SK-N-SH (cell line): ENCODE data around the gene ATXN7L3.

Experiments used
- CTCF ChIP-seq: fragments of 200-600 bp; sonication (generic); IDR thresholded peaks from 2 replicates; pipeline ENCODE4 v1.6.1; 2017; ENCODE audit warnings: antibody characterized with exemption, mild to moderate bottlenecking, moderate library complexity
- ELF1 ChIP-seq: IDR thresholded peaks from 2 replicates; pipeline ENCODE4 v1.4.0; 2012
- EP300 ChIP-seq, 2 experiments: IDR thresholded peaks; 2 replicates each; pipeline versions ENCODE4 v1.4.0 to v1.6.1; 2012; ENCODE audit warnings: borderline replicate concordance in 1 of 2, low read depth in 1 of 2, low read length in 1 of 2
- EZH2phosphoT487 ChIP-seq: fragments of 200-600 bp; sonication (generic); IDR thresholded peaks from 2 replicates; pipeline ENCODE4 v1.6.1; 2017; ENCODE audit warnings: low read depth, mixed run types, mild to moderate bottlenecking, antibody characterized with exemption, moderate library complexity, borderline replicate concordance
- FOXM1 ChIP-seq: IDR thresholded peaks from 2 replicates; pipeline ENCODE4 v1.4.0; 2012; ENCODE audit warnings: low read depth, mild to moderate bottlenecking
- GABPA ChIP-seq: IDR thresholded peaks from 2 replicates; pipeline ENCODE4 v1.4.0; 2012; ENCODE audit warnings: low read depth, mild to moderate bottlenecking
- JUND ChIP-seq: IDR thresholded peaks from 2 replicates; pipeline ENCODE4 v1.4.0; 2012
- MAX ChIP-seq: IDR thresholded peaks from 2 replicates; pipeline ENCODE4 v1.4.0; 2012; ENCODE audit warnings: low read depth
- NRF1 ChIP-seq: IDR thresholded peaks from 2 replicates; pipeline ENCODE4 v1.6.1; 2012; ENCODE audit warnings: low read depth, mild to moderate bottlenecking, low read length
- RAD21 ChIP-seq: IDR thresholded peaks from 2 replicates; pipeline ENCODE4 v1.6.1; 2012; ENCODE audit warnings: mild to moderate bottlenecking, low read length
- RFX5 ChIP-seq: IDR thresholded peaks from 2 replicates; pipeline ENCODE4 v1.6.1; 2012; ENCODE audit warnings: mild to moderate bottlenecking, improper control_type of control experiment, low read length
- RXRA ChIP-seq: IDR thresholded peaks from 2 replicates; pipeline ENCODE4 v1.4.0; 2012; ENCODE audit warnings: low read depth, mild to moderate bottlenecking, borderline replicate concordance
- TAF1 ChIP-seq: IDR thresholded peaks from 2 replicates; pipeline ENCODE4 v1.6.1; 2012; ENCODE audit warnings: low read depth, mild to moderate bottlenecking, low read length, moderate library complexity, borderline replicate concordance

- TF ChIP-seq RXRA (no peak), RAD21 (no peak), RFX5 (no peak), JUND (no peak), ELF1 (no peak), EP300 (IDR thresholded peaks at IDR 0.05; ENCODE audit: borderline replicate concordance in 1 of 2, low read depth in 1 of 2, low read length in 1 of 2) (no peak), MAX (no peak), EZH2phosphoT487 (no peak), FOXM1 (no peak), CTCF (no peak), TAF1 (no peak), GABPA (no peak), NRF1 (no peak)
These were observed 33.9 kb upstream of the ATXN7L3 start for GRCh38 chr17:44233582-44233981.
